ENCODE results near the gene GRM4. TPM values are rescaled to one million over a fixed set of nuclear protein-coding genes. Genes with fewer than 3 reads are reported as not detected.

GRM4 gene
- total RNA-seq, 1 experiment from 2014 or later: not detected

- ChIA-PET CTCF (no interaction called here), POLR2A (ENCODE audit: unreplicated experiment) (no interaction called here)
- Histone ChIP-seq H3K9me3 (ENCODE audit: low read length) (no peaks in the 10 kb centered on the region), H3K79me2 (ENCODE audit: low read length) (no peaks in the 10 kb centered on the region), H4K20me1 (ENCODE audit: low read length) (no peaks in the 10 kb centered on the region), H3K9me2 (replicated peaks; ENCODE audit: low read length) (no peaks in the 10 kb centered on the region), H3K9ac (ENCODE audit: low read length) (no peak overlapping the region), H3K4me1 (ENCODE audit: insufficient read depth, low read length) (no peaks in the 10 kb centered on the region), H3K27me3 (ENCODE audit: low read length) (peaks cover 29% of the 10 kb centered on the region), H2AFZ (ENCODE audit: low read length) (no peak overlapping the region), H3F3A (ENCODE audit: low read length, unreplicated experiment) (no peaks in the 10 kb centered on the region), H3K4me2 (ENCODE audit: low read length) (no peak overlapping the region), H3K27ac (ENCODE audit: low read length) (no peak overlapping the region), H3K36me3 (ENCODE audit: low read depth, low read length) (no peaks in the 10 kb centered on the region), H3K4me3 (ENCODE audit: low read length) (no peak overlapping the region)
- TF ChIP-seq CTCF (conservative IDR thresholded peaks at IDR 0.05; ENCODE audit: low read depth, low read length): no peak
- TF ChIP-seq EZH2phosphoT487 (IDR thresholded peaks at IDR 0.05; ENCODE audit: borderline replicate concordance, low read length): no peak
- no peak for TF ChIP-seq EZH2 (IDR thresholded peaks at IDR 0.05; ENCODE audit: low read length, unreplicated experiment)
- intact Hi-C loops (cut with micrococcal nuclease): no loop called here
- DNase-seq (no peak), ATAC-seq (no peak)
- BruUV-seq (replicated peaks): no TSS peak
Observed at GRCh38 chr6:34070315-34071135, 75.4 kb downstream of the GRM4 start.

GRCh38 chr6:34068462-34069044 lies 77.3 kb downstream of the GRM4 start:
- no peaks in the 10 kb centered on the region for H3K4me1 ChIP-seq (ENCODE audit: insufficient read depth, low read length)
- ChIA-PET CTCF (interaction anchor here (0.6 kb wide), 1 partner anchor 20 kb away, joined by 6 read pairs; no protein-coding TSS in a partner anchor), POLR2A (ENCODE audit: unreplicated experiment) (no interaction called here)
- H4K20me1 ChIP-seq (ENCODE audit: low read length): no peaks in the 10 kb centered on the region
- H3K27ac ChIP-seq (ENCODE audit: low read length): no peak overlapping the region
- intact Hi-C loops (cut with micrococcal nuclease): no loop called here
- H3K4me2 ChIP-seq (ENCODE audit: low read length): no peak overlapping the region
- BruUV-seq (replicated peaks): no TSS peak
- no peak overlapping the region for H3K4me3 ChIP-seq (ENCODE audit: low read length)
- peaks cover 49% of the 10 kb centered on the region for H3K27me3 ChIP-seq (ENCODE audit: low read length)
- no peak overlapping the region for H3K9ac ChIP-seq (ENCODE audit: low read length)
- no peak for ATAC-seq
- H3K9me3 ChIP-seq (ENCODE audit: low read length): no peaks in the 10 kb centered on the region
- H3K36me3 ChIP-seq (ENCODE audit: low read depth, low read length): no peaks in the 10 kb centered on the region
- no peaks in the 10 kb centered on the region for H3K9me2 ChIP-seq (replicated peaks; ENCODE audit: low read length)
- H3K79me2 ChIP-seq (ENCODE audit: low read length): no peaks in the 10 kb centered on the region
- no peak for DNase-seq
- no peaks in the 10 kb centered on the region for H3F3A ChIP-seq (ENCODE audit: low read length, unreplicated experiment)
- no peak overlapping the region for H2AFZ ChIP-seq (ENCODE audit: low read length)
- TF ChIP-seq CTCF (conservative IDR thresholded peaks at IDR 0.05; ENCODE audit: low read depth, low read length) (no peak), EZH2phosphoT487 (IDR thresholded peaks at IDR 0.05; ENCODE audit: borderline replicate concordance, low read length) (no peak), EZH2 (IDR thresholded peaks at IDR 0.05; ENCODE audit: low read length, unreplicated experiment) (no peak)

GRCh38 chr6:34067814-34068213 lies 78.1 kb downstream of the GRM4 start:
- no peak overlapping the region for H3K9ac ChIP-seq (ENCODE audit: low read length)
- H3K4me2 ChIP-seq (ENCODE audit: low read length): no peak overlapping the region
- POLR2A ChIA-PET (ENCODE audit: unreplicated experiment): no interaction called here
- no peaks in the 10 kb centered on the region for H3F3A ChIP-seq (ENCODE audit: low read length, unreplicated experiment)
- CTCF ChIA-PET: no interaction called here
- no peak overlapping the region for H2AFZ ChIP-seq (ENCODE audit: low read length)
- no TSS peak for BruUV-seq (replicated peaks)
- H3K4me1 ChIP-seq (ENCODE audit: insufficient read depth, low read length): no peaks in the 10 kb centered on the region
- ATAC-seq (peak; percentile 33; the same call in 1 of the 2 replicates), DNase-seq (peak; percentile 26)
- no peak overlapping the region for H3K4me3 ChIP-seq (ENCODE audit: low read length)
- no peaks in the 10 kb centered on the region for H3K9me3 ChIP-seq (ENCODE audit: low read length)
- no peaks in the 10 kb centered on the region for H3K9me2 ChIP-seq (replicated peaks; ENCODE audit: low read length)
- no peaks in the 10 kb centered on the region for H4K20me1 ChIP-seq (ENCODE audit: low read length)
- no peak for TF ChIP-seq EZH2phosphoT487 (IDR thresholded peaks at IDR 0.05; ENCODE audit: borderline replicate concordance, low read length)
- peak; percentile 48 for TF ChIP-seq CTCF (conservative IDR thresholded peaks at IDR 0.05; ENCODE audit: low read depth, low read length)
- peaks cover 56% of the 10 kb centered on the region for H3K27me3 ChIP-seq (ENCODE audit: low read length)
- H3K36me3 ChIP-seq (ENCODE audit: low read depth, low read length): no peaks in the 10 kb centered on the region
- no peaks in the 10 kb centered on the region for H3K79me2 ChIP-seq (ENCODE audit: low read length)
- no peak overlapping the region for H3K27ac ChIP-seq (ENCODE audit: low read length)
- intact Hi-C loops (cut with micrococcal nuclease): no loop called here
